ENCODE data around the gene EFCAB10. TPM values are rescaled to one million over a fixed set of nuclear protein-coding genes. Genes with fewer than 3 reads are reported as not detected.
"Not testable (repeated sequence)": the region's sequence is repeated elsewhere in the genome, so short reads cannot be mapped to it uniquely, and the experiment has no call there.

EFCAB10 gene
- total RNA-seq, 1 donor from 2014 or later = not detected

DNA sequence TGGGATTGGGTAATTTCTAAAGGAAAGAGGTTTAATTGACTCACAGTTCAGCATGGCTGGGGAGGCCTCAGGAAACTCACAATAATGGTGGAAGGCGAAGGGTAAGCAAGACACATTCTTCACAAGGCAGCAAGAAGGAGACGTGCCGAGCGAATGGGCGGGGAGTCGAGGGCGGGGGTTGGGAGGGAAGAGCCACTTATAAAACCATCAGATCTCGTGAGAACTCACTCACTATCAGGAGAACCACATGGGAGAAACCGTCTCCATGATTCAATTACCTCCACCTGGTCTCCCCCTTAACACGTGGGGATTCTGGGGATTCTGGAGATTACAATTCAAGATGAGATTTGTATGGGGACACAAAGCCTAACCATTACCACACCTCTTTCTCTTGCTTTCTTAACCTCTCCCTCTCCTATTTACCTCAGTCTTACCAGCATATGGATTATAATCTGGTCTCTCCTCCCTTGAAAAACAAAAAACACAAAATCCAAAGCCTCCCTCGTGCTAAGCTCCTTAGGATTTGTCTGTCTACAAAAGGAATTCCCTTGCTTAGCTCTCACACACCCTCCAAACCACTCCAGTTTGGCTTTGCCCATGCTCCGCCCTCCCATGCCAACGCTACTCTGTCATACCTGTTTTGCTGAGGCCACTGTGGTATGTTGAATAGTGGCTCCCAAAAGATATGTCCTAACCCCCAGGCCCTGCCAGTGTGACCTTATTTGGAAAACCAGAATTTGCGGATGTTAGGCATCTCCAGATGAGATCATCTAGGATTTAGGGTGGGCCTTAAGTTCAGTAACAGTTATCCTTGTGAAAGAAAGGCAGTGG lies 19.6 kb upstream of the EFCAB10 start:
- intact Hi-C loops (cut with DNase I) = no loop called here
- ATAC-seq (ENCODE audit: poor library complexity) (no peak), DNase-seq (no peak)

GRCh38 chr7:105599551-105599950 lies 18.3 kb upstream of the EFCAB10 start:
- intact Hi-C loops (cut with DNase I) = no loop called here
- ATAC-seq (ENCODE audit: poor library complexity) = no peak
- DNase-seq = no peak

DNA sequence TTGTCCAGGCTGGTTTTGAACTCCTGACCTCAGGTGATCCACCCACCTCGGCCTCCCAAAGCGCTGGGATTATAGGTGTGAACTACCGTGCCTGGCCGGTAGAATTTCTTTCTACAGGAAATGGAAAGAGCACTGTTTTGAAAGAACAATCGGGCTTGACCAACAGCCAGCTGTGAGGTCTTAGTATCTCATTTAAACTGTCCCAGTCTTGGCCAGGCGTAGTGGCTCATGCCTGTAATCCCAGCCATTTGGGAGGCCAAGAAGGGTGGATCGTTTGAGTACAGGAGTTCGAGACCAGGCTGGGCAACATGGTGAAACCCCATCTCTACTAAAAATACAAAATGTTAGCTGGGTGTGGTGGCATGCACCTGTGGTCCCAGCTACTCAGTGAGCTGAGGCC lies 17.8 kb upstream of the EFCAB10 start:
- DNase-seq; ATAC-seq (ENCODE audit: poor library complexity); intact Hi-C loops (cut with DNase I): not testable (repeated sequence)

- DNase-seq = no peak
- ATAC-seq (ENCODE audit: poor library complexity) = no peak
- intact Hi-C loops (cut with DNase I) = no loop called here
Observed at GRCh38 chr7:105596866-105597265, 15.6 kb upstream of the EFCAB10 start.

GRCh38 chr7:105594034-105594433 lies 12.7 kb upstream of the EFCAB10 start:
- no peak for DNase-seq
- intact Hi-C loops (cut with DNase I) = no loop called here
- ATAC-seq (ENCODE audit: poor library complexity) = peak; percentile 64

GRCh38 chr7:105591522-105591921 lies 10.2 kb upstream of the EFCAB10 start:
- intact Hi-C loops (cut with DNase I) = no loop called here
- ATAC-seq (ENCODE audit: poor library complexity) = no peak
- DNase-seq = no peak

GRCh38 chr7:105590793-105591192 lies 9.5 kb upstream of the EFCAB10 start:
- no peak for ATAC-seq (ENCODE audit: poor library complexity)
- no peak for DNase-seq
- intact Hi-C loops (cut with DNase I) = no loop called here

DNA sequence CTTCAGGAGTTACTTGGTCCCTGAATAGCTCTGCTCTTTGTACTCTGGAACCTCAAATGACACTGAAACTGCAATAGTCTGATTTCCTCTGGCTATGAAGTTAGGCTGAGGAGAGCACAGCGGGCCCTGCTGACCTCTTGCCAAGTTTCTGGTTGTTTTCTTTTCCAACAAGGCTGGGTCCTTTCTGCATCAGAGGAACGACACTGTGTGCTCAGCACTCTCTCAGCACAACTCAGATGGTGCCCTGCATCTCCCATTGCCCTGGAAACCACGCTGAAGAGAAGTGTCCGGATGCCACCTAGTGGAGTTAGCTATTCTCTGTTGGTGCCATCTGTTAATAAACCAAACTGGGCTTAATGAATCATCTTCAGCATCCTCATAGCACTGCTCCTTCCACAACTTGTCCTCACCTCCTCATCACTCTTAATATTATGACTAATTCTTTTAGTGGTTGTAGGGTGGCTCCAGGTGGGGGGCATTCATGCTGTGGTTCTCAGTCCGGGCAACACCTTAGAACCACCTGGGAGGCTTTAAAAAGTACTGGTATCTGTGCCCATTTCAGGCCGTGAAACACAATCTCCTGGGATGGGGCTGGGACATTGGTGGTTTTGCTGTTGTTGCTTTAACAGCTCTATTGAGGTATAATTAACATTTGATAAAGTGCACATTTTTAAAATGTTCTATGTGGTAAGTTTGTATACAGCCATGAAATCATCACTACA lies 8.2 kb upstream of the EFCAB10 start:
- ATAC-seq (ENCODE audit: poor library complexity) (peak; percentile 85), DNase-seq (peak; percentile 51)
- intact Hi-C loops (cut with DNase I) = no loop called here

GRCh38 chr7:105587909-105588635 lies 6.8 kb upstream of the EFCAB10 start:
- ATAC-seq (ENCODE audit: poor library complexity) (no peak), DNase-seq (no peak)
- intact Hi-C loops (cut with DNase I) = no loop called here

GRCh38 chr7:105585850-105586500 lies 4.7 kb upstream of the EFCAB10 start:
- intact Hi-C loops (cut with DNase I) = no loop called here
- DNase-seq = no peak
- peak; percentile 45 for ATAC-seq (ENCODE audit: poor library complexity)

DNA sequence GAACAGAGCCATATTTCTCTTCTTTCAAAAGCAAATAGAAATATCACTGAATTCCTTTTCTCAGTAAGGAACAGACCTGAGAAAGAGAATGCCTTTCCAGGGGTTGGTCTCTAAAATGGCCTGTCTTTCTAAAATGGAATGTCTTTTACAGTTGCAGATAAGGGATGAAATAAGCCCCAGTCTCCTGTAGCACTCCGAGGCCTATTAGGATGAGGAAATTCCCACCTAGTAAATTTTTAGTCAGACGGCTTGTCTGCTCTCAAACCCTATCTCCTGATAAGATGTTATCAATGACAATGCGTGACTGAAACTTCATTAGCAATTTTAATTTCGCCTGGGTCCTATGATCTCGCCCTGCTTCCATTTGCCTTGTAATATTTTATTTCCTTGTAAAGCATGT lies 2.9 kb upstream of the EFCAB10 start:
- intact Hi-C loops (cut with DNase I) = no loop called here
- ATAC-seq (ENCODE audit: poor library complexity) (no peak), DNase-seq (no peak)

DNA sequence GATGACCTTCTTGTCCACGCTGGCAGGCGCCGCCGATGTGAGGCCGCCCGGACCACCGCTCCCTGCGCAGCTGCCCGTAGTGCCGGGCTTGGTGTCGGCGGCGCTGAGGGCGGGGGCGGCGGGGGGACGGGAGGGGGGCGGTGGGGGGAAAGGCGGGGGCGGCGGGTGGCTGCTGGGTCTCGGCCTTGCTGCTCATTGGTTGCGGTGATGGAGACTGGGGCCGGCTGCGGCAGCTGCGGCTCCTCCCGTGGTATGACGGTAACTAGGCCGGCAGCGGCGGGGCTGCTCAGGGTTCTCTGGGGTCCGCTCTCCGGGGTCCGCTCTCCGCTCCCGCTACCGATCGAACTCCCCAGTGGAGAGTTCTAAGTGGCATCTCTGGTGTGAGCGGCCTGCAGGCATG lies 1.8 kb upstream of the EFCAB10 start:
- DNase-seq (no peak), ATAC-seq (ENCODE audit: poor library complexity) (no peak)
- intact Hi-C loops (cut with DNase I) = no loop called here

DNA sequence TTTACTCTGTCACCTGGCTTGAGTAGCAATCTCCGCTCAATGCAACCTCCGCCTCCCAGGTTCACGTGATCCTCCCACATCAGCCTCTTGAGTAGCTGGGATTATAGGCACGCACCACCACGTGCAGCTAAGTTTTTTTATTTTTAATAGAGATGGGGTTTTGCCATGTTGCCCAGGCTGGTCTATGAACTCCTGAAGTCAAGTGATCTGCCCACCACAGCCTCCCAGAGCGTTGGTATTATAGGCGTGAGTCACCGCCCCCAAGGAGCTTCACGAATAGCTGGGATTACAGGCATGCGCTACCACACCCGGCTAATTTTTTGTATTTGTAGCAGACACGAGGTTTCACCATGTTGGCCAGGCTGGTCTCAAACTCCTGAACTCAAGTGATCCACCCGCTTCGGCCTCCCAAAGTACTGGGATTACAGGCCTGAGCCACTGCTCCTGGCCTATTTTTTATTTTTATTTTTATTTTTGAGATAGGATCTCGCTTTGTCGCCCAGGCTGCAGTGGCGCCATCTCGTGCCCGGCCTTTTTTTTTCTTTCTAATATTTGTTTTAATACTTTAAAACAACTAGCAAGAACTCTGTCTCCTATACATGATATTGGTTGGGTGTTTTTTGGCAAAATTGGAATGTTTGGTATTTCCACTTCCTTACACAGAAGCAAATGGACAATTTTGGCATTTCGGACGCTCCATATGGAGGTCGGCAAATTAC lies 1.1 kb downstream of the EFCAB10 start:
- intact Hi-C loops (cut with DNase I) = no loop called here
- ATAC-seq (ENCODE audit: poor library complexity) = no peak

GRCh38 chr7:105578496-105578895 lies 2.8 kb downstream of the EFCAB10 start:
- intact Hi-C loops (cut with DNase I) = no loop called here
- ATAC-seq (ENCODE audit: poor library complexity) = no peak
- no peak for DNase-seq

More for the DNA sequence above, 1.1 kb downstream of the EFCAB10 start:
- DNase-seq = no peak

- intact Hi-C loops (cut with DNase I) = no loop called here
- DNase-seq (no peak), ATAC-seq (ENCODE audit: poor library complexity) (no peak)
Observed at GRCh38 chr7:105577251-105577650, 4.0 kb downstream of the EFCAB10 start.

- intact Hi-C loops (cut with DNase I) = no loop called here
- DNase-seq (no peak), ATAC-seq (ENCODE audit: poor library complexity) (no peak)
Observed at GRCh38 chr7:105571891-105572290, 9.4 kb downstream of the EFCAB10 start.

- ATAC-seq (ENCODE audit: poor library complexity) (no peak), DNase-seq (no peak)
- intact Hi-C loops (cut with DNase I) = no loop called here
Observed at GRCh38 chr7:105567821-105568220, 13.5 kb downstream of the EFCAB10 start.

GRCh38 chr7:105567024-105567423 lies 14.3 kb downstream of the EFCAB10 start:
- DNase-seq (no peak), ATAC-seq (ENCODE audit: poor library complexity) (no peak)
- intact Hi-C loops (cut with DNase I) = no loop called here

Measured in Right ventricle myocardium superior (tissue), 1 donor.